HG03565 (cell line): ENCODE results near the gene PIAS3.
"Not testable (repeated sequence)": the region's sequence is repeated elsewhere in the genome, so short reads cannot be mapped to it uniquely, and the experiment has no call there.

Experiments
- ATAC-seq: cut with Tn5 transposase; IDR thresholded peaks from one replicate; pipeline ENCODE4 v1.9.1; 2021; ENCODE audit warnings: mild to moderate bottlenecking, moderate library complexity; ENCODE audit not compliant: unreplicated experiment

Gene PIAS3

DNA sequence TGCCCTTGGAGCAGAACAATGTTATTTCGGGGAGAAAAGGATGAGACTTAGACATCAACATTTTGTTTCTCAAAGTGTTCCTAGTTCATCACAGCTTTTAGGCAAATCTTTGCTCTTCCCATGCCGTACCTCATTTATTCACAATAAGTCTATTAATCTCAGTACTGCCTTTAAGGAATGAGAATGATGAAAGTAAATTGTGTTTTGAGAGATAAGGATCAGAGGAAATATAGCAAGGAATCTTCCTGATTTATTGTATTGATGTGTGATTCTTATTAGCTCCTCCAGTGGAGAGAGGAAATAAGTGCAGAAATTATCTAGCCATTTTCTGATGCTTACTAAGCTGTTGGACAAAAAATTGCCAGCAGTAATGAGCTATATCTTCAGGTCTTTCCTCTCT is 32.9 kb downstream of the PIAS3 start:
- ATAC-seq, result no peak

DNA sequence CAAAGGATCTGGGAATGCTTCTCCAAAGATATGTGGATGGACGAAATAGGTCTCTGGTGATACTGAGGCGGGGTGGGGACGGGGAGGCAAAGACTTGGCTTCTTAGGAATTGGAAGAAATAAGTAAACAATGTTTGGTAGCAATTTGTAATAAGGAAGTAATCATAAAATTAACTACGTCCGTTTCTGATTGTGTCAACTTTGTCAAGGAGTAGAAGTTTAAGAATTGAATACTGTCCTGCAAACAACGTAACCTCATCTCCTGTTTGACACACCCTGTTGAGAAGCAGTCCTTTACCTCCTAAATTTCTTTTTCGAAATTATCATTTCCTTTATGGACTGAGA is 34.4 kb downstream of the PIAS3 start:
- no peak for ATAC-seq

DNA sequence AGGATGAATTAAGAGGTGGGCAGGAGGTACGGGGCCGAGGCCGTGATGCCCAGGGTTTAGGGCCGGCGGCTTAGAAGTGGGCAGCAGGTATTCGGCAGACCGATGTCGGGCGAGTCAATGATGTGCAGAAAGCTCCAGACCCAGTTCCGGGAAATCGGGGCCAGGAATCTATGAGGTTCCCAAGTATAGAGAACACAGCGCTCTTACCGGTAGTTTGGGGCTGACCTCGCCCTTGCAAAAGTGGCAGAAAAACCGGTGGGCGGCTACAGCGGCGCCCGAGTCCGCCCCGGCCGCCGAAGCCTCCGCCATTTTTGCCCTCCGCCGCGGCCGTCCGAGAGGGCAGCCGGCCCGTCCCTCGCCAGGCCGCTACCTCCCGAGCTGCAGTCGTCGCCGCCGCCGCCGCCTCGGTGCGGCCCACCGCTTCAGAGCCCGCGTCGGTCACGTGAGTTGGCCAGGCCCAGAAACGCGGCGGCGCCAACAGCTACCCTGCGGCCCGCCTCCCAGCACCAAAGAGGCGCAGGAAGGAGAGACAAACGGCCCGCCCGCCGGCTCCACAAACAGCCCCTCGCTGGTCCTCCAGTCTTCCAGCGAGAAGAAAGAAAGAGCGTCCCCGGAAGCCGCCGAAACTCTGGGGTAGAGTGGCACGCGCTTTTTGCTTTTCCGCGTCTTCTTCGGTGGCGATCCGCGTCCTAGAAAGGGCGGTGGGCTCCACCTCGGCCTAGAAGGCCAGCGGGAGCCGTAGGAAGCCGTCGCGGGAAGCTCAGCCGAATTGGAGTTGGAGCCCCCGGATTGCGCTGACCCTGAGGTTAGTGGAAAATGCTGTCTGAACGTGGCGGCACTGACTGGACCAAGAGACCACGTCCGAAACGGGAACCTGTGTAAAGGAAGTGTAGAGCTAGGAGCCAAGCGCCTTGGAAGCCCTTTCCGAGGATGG is 35.0 kb downstream of the PIAS3 start, which contains the start of the genes POLR3C and RNF115:
Gene POLR3C (plus strand): TSS at position 636 of the 934 bp plus-strand sequence. CDS start 1,577 bp downstream, outside the sequence.
Gene RNF115 (minus strand): TSS at position 531 of the 934 bp plus-strand sequence. CDS start 222 bp downstream, at position 309.
- ATAC-seq, result peak; percentile 76

GRCh38 chr1:145822779-145823331 is 36.0 kb downstream of the PIAS3 start:
- not testable (repeated sequence) for ATAC-seq

DNA sequence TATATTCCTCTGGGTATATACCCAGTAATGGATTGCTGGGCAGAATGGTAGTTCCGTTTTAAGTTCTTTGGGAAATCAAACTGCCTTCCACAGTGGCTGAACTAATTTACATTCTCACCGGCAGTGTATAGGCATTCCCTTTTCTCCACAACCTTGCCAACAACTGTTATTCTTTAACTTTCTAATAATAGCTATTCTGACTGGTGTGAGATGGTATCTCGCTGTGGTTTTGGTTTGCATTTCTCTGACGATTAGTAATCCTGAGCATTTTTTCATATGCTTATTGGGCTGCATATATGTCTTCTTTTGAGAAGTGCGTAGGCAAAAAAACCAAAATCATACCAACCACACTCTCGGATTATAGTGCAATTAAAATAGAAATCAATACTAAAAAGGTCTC is 40.8 kb downstream of the PIAS3 start:
- not testable (repeated sequence) for ATAC-seq

DNA sequence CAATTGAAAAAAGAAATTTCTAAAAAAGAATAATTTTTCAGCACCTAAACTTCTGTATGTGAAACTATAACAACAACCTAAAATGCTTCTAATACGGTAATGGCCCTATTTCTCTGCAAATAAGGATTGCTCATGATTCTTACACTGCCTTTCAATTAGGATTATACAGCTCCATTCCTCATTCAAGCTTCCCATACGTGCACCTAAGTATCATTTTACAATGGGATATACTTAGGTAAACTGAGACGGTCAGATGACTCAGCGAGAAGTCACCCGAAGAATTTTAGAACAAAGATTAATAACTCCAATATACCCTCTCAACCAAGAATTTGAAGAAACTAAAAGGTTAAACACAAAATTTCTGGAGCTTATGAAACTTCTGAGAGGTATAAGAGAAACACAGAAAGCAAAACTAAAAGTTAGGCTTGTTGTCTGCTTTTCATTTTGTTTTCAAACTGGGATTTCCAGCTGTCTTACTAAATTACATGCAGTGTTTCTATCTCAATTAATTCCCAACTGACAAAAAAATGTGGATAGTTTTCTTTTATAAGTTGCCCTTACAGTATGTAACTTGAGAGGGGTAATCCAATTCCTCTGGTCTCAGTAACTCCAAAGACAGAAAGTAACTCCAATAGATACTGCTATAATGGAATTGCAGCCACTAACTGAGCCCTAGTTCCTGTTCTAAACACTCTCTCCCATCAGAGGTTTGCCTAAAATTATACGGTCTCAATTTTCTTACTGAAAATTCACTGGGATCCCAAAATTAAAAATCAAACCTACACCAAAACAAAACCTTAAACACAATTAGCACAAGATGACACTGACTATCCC is 45.7 kb downstream of the PIAS3 start:
- ATAC-seq, result not testable (repeated sequence)

- ATAC-seq, result no peak
Observed at GRCh38 chr1:145806844-145807243, 52.0 kb downstream of the PIAS3 start.

DNA sequence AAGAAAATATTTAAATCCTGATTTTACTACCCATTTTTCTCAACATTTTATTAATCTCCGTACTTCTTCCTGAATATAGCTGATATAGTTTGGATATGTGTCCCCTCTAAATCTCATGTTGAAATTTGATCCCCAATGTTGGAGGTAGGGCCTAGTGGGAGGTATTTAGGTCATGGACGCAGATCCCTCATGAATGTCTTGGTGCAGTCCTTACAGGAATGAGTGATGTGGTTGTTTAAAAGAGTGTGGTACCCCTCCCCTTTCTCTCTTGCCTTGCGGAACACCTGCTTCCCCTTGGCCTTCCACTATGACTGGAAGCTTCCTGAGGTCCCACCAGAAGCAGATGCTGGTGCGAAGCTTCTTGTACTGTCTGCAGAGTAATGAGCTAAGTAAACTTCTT is 52.5 kb downstream of the PIAS3 start:
- ATAC-seq, result no peak

DNA sequence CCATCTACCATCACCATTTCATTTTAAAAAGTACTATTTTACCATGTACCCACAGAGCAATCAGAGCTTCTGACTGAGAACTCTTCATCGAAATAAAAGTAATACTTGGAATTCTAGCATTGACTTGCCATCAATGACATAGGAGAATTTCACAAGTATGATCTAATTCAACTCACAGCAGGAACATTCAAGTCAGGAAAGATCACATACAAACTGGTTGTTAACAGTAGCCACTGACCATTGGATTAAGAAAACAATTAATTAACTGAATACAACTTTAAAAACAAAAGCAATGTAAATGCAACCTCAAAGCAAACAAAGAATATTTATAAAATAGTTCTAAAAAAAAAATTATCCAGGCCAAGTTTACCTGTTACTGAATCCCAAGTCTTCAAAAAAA is 53.8 kb downstream of the PIAS3 start:
- ATAC-seq, result no peak

GRCh38 chr1:145804235-145805045 is 54.4 kb downstream of the PIAS3 start:
- ATAC-seq, result no peak

DNA sequence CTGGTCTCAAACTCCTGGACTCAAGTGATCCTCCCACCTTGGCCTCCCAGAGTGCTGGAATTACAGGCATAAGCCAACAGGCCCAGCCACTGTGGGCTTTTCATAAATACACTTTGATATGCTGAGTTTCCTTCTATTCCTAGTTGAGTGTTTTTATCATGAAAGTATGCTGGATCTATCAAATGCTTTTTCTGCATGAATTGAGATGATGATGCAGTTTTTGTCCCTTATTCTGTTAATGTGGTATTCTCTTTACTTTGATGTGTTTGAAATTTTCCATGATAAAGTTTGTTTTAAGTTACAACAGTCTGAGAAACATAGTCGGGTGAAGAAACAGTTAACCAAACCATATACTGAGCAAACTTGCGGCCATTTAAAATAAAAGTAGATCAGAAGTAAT is 59.1 kb downstream of the PIAS3 start:
- ATAC-seq, result no peak
